GM11168 (cell line): ENCODE results near the gene POLR1A.
"Not testable (repeated sequence)": the region's sequence is repeated elsewhere in the genome, so short reads cannot be mapped to it uniquely, and the experiment has no call there.

Source experiments
- in situ Hi-C: fragments of 300-500 bp; cut with MboI; formaldehyde crosslinking; loops from one replicate; pipeline ENCODE4 v1.12.0; 2022; ENCODE audit warnings: low sequenced_read_pairs; ENCODE audit not compliant: unreplicated experiment

POLR1A gene

DNA sequence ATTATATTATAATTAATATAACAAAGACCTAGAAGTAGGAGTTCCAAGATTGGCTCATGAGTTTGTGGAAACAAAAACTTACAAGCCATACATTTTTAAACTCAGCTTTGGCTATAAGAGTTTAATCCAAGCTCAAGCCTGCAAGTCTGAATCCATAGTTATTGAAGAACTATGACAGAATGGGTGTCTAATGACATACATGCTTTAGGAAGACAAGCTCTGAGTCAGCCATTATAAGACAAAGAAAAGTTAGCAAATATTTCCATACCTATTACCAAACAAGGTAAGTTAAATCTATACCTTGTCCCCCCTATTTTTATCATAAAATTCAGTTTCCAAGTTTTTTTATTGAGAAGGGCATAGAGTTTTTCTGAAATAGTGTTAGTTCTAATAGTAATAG is 95.6 kb downstream of the POLR1A start:
- in situ Hi-C loops, result no loop called here

DNA sequence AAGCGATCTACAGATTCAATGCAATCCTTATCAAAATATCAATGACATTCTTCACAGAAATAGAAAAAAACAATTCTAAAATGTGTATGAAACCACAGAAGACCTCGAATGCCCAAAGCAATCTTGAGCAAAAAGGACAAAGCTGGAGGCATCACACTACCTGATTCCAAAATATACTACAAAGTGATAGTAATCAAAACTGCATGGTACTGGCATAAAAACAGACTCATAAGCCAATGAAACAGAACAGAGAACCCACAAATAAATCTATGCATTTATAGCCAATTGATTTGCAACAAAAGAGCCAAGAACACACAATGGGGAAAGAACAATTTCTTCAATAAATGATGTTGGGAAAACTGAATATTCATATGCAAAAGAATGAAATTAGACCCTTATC is 99.2 kb downstream of the POLR1A start:
- in situ Hi-C loops, result no loop called here

GRCh38 chr2:86003967-86004366 is 101.7 kb downstream of the POLR1A start:
- in situ Hi-C loops, result no loop called here

GRCh38 chr2:86003104-86003503 is 102.6 kb downstream of the POLR1A start:
- in situ Hi-C loops, result no loop called here

DNA sequence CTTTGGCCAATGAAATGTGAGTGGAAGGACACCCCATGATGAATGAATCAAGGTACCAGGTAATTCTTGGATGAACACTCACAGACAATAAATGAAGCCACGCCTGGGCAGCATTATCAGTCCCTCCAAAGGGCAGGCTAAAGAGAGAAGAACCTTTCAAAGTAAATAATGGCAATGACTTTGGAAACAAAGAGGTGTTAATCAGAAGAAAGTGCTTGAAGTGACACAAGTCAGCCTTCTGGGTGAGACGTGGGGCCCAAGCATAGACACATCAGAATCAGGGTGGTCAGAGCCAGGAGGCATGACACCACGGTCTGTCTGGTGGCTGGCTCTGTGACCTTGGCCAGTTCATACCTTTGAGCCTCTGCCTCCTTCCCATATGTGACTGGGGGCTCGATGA is 103.3 kb downstream of the POLR1A start:
- in situ Hi-C loops, result no loop called here

- in situ Hi-C loops, result no loop called here
These were observed 104.4 kb downstream of the POLR1A start for GRCh38 chr2:86001326-86001725.

- in situ Hi-C loops, result no loop called here
These were observed 104.8 kb downstream of the POLR1A start for GRCh38 chr2:86000938-86001312.

- in situ Hi-C loops, result no loop called here
These were observed 105.4 kb downstream of the POLR1A start for GRCh38 chr2:86000131-86000937.

DNA sequence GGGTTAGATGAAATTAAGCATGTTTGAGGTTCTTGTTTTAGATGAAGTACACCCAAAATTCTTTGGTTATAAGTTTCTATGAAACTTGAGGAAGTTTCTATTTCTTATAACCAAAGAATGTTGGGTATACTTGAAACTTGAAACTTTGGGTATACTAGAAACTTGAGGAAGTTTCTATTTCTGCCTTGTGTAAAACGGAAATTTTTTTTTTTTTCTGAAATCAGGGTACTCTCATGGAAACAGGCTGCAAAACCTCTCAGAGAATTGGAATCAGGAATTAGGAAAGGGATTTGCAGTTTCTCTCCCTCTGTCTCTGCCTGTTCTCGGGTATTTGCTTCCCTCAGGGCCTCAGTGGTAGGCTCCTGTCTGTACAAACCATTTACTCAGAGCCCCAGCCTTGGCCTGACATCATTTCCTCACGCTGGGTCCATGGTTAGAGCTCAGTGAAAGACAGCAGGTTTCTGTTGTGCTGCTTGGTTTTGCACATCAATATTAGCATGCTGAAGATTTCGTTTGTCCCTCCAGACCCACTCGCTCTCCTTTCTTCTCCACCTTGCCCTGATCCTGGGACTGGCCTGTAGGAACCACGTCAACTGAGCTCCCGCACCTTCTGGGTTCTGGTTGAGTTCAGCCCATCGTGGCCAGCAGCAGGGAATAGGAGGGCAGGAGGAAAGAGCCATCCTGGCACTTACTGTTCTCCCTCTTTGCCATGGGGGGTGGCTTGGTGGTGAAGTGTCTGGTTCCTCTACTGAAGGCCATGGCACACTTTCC is 106.4 kb downstream of the POLR1A start:
- in situ Hi-C loops, result no loop called here

DNA sequence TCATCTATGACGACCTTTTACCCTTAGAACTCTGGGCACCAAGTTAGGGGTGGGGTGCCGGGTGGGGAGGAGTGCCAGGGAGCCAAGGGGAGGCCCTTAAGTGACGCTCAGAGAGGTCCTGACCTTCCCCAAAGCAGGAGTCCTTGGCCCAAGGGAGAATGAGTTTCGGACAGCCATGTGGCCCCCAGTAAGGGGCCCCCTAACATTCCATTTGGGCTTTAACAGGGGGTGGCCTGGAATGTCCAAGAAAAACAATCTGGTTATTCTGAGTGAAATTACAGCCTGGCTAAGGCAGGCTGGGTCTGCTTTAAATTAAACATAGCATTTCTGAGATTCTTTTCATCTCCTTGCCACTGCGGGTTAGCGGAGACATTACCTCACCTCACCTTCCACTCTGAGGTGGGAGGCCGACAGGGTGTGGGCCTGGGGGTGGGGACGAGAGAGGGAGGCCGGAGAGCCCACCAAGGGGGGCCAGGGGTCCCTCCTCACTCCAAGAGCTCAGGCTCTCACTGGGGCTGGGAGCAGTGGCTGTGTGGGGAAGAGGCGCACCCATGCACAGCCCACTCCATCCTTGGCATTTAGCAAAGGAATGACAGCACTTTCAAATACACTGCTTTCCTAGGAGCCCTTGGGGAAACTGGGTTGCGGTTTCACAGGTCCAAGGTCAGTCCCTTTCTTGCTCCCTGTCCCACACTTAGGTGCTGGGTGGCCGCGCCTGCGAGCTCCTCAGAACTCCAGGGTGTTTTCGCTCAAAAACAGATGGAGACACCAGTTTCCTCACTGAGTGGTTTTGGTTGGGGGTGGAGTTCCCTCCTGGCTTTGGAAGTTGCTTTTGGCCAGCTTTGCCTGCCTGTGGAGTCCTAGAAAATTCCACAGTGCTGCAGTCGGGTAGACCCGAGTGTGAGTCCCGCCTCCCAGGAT is 107.4 kb downstream of the POLR1A start:
- in situ Hi-C loops, result no loop called here

GRCh38 chr2:85997017-85997970 is 108.4 kb downstream of the POLR1A start:
- in situ Hi-C loops, result no loop called here

GRCh38 chr2:85996591-85996990 is 109.1 kb downstream of the POLR1A start:
- in situ Hi-C loops, result no loop called here

- in situ Hi-C loops, result no loop called here
These were observed 109.8 kb downstream of the POLR1A start for GRCh38 chr2:85995648-85996529.

DNA sequence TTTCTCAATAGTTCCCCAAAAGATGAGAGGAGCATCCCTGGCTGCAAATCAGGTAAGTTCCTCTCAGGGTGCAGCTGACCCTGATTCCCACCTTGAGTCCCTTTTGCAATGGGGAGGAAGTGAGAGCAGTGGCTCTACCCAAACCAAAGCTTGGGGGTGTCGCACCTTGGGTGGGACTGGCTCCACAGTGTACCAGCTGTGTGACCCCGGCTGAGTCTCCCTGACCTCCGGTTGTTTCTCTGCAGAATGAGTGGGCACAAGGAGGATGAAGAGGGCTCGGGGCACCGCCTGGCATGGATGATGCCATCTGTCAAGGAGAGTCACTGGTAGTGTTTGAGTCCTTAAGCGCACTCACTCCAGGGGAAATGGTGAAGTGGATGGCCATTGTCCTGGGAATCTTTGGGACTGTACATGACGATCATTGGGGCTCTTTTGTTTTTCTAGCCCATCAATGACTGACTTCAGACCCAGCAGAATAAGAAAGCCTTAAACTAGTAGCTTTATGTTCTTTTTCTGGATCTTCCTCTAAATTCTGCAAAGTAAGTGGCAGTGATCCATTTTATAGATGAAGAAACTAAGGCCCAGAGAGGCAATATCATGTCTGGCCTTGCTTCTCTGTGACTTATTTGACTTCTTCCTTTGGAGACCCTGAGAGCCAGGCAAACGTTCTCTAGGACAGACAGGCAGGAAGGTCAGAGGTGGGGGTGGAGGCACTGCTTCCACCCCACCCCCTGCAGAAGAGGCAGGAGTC is 110.6 kb downstream of the POLR1A start:
- in situ Hi-C loops, result no loop called here

DNA sequence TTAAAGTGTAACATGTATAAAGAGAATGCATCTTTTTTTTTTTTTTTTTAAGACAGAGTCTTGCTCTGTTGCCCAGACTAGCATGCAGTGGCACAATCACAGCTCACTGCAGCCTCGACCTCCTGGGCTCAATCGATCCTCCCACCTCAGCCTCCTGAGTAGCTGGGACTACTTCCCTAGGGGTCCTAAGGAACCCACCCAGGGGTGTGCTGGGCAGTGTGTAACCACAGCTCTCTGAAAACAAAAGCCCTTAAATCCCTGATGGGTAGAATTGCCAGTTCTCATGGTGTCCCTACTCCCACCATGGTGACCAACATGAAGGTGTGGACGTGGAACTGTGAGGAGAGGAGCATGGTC is 111.3 kb downstream of the POLR1A start:
- in situ Hi-C loops, result no loop called here

DNA sequence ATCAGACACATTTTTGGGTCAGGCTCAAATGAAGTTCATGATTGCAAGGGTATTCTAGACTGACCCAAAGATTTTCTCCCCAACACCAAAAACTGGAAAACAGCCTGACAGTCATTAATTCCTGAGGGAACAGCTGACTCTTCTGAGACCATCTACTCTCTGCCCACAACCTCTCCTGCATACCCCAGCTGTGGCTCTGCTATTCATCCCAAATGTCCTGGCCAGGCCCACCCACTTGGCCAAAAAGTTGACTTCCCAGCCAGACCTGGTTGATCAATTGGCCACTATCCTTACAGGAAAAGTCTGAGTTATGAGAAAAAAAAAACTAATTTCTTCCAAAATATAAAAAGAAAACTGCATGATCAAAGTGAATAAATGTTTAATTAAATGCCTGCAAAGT is 113.1 kb downstream of the POLR1A start:
- in situ Hi-C loops, result no loop called here

- in situ Hi-C loops, result not testable (repeated sequence)
These were observed 113.6 kb downstream of the POLR1A start for GRCh38 chr2:85992053-85992452.

DNA sequence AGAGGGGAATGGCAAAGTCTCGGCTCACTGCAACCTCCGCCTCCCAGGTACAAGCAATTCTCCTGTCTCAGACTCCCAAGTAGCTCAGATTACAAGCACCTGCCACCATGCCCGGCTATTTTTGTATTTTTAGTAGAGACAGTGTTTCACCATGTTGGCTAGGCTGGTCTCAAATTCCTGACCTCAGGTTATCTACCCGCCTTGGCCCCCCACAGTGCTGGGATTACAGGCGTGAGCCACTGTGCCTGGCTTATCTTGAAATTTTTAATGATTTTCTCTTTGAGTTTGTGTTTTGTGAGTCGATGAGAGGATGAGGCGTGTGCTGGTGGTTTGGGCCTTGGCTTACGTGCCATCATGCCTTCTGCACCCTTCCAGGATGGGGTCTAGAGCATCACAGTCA is 115.6 kb downstream of the POLR1A start:
- in situ Hi-C loops, result no loop called here
